Ectodermal cell (in vitro differentiated cells): Measurements from ENCODE around the gene C11orf68.

Source experiments
- H3K27ac ChIP-seq: 2 replicates; pipeline ENCODE4 v1.7.0; 2013; ENCODE audit warnings: mild to moderate bottlenecking, low read depth, low read length; ENCODE audit not compliant: insufficient read depth, poor library complexity, severe bottlenecking
- H3K27me3 ChIP-seq: 2 replicates; pipeline ENCODE4 v1.7.0; 2013; ENCODE audit warnings: mild to moderate bottlenecking, low read length; ENCODE audit not compliant: insufficient read depth, control insufficient read depth, poor library complexity, severe bottlenecking
- H3K36me3 ChIP-seq: one replicate; pipeline ENCODE4 v1.7.0; 2013; ENCODE audit warnings: low read length; ENCODE audit not compliant: control insufficient read depth, insufficient read depth
- H3K4me1 ChIP-seq: one replicate; pipeline ENCODE4 v1.7.0; 2013; ENCODE audit warnings: low read length; ENCODE audit not compliant: control insufficient read depth, insufficient read depth
- H3K4me3 ChIP-seq: 2 replicates; pipeline ENCODE4 v1.7.0; 2013; ENCODE audit warnings: low read depth, low read length, control low read depth; ENCODE audit not compliant: insufficient read depth
- H3K9me3 ChIP-seq: 2 replicates; pipeline ENCODE4 v1.7.0; 2013; ENCODE audit warnings: mild to moderate bottlenecking, low read length, moderate library complexity; ENCODE audit not compliant: control insufficient read depth
- WGBS, 2 experiments: methylation state at CpG; one replicate each; pipeline ENCODE4 v1.1.7; 2013; ENCODE audit warnings: missing lambda C conversion rate in 2 of 2; 5-methylcytosine and 5-hydroxymethylcytosine counted together

Gene C11orf68

GRCh38 chr11:65925397-65925796 lies 6.5 kb upstream of the C11orf68 start:
- Histone ChIP-seq H3K27me3 (no peaks in the 10 kb centered on the region), H3K9me3 (no peaks in the 10 kb centered on the region), H3K4me1 (no peaks in the 10 kb centered on the region), H3K4me3 (no peak overlapping the region), H3K27ac (no peak overlapping the region), H3K36me3 (peaks cover 5% of the 10 kb centered on the region)
- 90 to 92% methylated on average over 2 of the region's 2 CpGs for WGBS, 2 experiments

GRCh38 chr11:65922565-65922964 lies 3.7 kb upstream of the C11orf68 start:
- peaks cover 5% of the 10 kb centered on the region for H3K36me3 ChIP-seq
- H3K4me1 ChIP-seq: no peaks in the 10 kb centered on the region
- no peaks in the 10 kb centered on the region for H3K9me3 ChIP-seq
- no peaks in the 10 kb centered on the region for H3K27me3 ChIP-seq
- WGBS, 2 experiments: 96% methylated on average over 3 of the region's 3 CpGs
- no peak overlapping the region for H3K4me3 ChIP-seq
- H3K27ac ChIP-seq: no peak overlapping the region

DNA sequence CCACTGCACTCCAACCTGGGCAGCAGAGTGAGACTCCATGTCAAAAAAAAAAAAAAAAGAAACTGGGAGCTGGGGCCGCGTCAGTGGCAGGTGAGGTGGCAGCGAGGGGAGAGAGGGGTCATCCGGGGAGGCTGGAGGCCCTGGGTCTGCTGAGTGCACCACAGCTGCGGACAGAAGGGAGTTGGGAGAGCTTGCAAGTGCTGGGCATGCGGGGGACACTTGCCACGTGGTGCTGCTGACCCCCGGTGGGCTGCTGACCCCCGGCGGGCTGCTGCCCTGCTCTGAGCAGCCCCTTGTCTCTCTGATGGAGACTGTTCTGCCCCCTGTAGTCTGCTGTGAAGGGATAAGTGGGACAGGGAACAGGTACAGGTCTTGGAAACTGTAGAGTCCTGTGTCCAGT lies 3.0 kb upstream of the C11orf68 start:
- Histone ChIP-seq H3K27ac (no peak overlapping the region), H3K9me3 (no peaks in the 10 kb centered on the region), H3K4me3 (no peak overlapping the region), H3K36me3 (peaks cover 5% of the 10 kb centered on the region), H3K4me1 (no peaks in the 10 kb centered on the region), H3K27me3 (no peaks in the 10 kb centered on the region)
- WGBS, 2 experiments: 90 to 95% methylated on average over 10 of the region's 10 CpGs

DNA sequence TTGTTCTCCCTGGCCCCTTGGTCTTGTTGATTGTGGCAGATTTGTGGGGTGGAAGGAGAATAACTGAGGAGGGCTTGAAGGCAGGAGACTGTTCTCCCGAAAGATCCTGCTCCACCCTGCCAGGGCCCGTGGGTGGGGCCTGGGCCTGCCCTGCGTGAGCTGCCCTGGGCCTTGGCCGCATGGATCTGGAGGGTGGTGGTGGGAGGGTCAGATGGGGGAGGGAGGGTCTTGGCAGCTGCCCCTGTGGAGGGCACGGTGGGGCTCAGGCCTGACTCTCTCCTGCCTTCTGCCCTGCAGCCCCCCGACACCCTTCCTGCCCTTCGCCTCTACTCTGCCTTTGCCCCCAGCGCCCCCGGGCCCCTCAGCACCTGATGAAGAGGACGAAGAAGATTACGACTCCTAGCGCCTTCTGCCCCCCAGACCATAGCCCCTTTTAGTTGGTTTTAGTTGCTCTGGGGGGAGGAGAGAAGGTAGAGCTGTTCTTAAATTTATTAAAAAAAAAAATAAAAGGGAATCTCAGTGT lies 2.2 kb upstream of the C11orf68 start:
- Histone ChIP-seq H3K27ac (no peak overlapping the region), H3K9me3 (no peaks in the 10 kb centered on the region), H3K4me3 (no peak overlapping the region), H3K4me1 (no peaks in the 10 kb centered on the region), H3K27me3 (no peaks in the 10 kb centered on the region), H3K36me3 (peaks cover 5% of the 10 kb centered on the region)
- 93 to 94% methylated on average over 12 of the region's 12 CpGs for WGBS, 2 experiments

DNA sequence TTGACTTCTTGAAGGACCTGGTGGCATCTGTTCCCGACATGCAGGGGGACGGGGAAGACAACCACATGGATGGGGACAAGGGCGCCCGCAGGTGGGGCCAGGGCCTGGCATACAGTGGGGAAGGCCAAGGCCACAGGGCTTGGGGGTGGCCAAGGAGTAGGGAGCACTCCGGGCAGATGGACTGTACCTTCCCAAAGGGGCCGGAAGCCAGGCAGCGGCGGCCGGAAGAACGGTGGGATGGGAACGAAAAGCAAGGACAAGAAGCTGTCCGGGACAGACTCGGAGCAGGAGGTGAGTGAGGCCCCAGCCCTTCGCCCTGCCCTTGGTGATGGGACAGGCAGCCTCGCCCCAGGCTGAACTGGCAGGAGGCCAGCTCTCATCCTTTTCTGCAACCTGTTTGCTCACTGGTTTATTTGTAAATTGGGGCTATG lies 1.5 kb upstream of the C11orf68 start:
- H3K36me3 ChIP-seq: peaks cover 5% of the 10 kb centered on the region
- no peaks in the 10 kb centered on the region for H3K4me1 ChIP-seq
- no peaks in the 10 kb centered on the region for H3K9me3 ChIP-seq
- 87 to 88% methylated on average over 15 of the region's 15 CpGs for WGBS, 2 experiments
- peak overlapping the region; percentile 77 for H3K4me3 ChIP-seq
- H3K27me3 ChIP-seq: no peaks in the 10 kb centered on the region
- H3K27ac ChIP-seq: no peak overlapping the region

DNA sequence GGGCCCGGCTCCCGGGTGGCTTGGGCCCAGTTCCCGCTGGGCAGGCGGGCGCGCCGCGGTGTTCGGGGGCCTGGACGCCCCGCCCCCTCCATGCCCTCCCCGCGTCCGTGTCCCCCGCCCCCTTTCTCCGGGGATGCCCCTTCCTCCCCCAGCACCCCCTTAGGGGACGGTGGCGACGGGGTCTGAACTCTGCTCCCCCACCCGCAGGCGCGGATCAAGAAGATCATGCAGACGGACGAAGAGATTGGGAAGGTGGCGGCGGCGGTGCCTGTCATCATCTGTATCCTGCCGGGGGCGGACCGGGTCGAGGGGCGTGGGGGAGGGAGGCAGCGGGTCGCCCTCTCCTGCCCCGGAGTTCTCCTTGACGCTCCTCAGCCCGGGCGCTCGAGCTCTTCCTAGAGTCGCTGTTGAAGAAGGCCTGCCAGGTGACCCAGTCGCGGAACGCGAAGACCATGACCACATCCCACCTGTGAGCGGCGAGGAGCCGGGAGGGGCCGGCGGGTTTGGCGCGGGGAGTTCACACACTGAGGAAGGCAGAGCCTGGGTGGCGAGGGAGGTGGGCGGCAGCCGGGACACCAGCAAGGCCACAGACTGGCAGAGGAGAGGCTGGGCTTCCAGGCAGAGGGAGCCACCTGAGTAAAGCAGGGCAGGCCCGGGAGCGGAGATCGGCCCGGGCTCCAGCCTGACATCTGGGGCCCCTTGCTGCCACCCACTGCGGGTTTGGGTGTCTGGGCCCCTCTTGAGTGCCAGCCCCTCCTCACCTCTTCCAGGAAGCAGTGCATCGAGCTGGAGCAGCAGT lies 910 bp upstream of the C11orf68 start:
- H3K4me1 ChIP-seq: no peaks in the 10 kb centered on the region
- 3 to 4% methylated on average over 56 to 57 of the region's 60 CpGs for WGBS, 2 experiments
- no peak overlapping the region for H3K27ac ChIP-seq
- H3K4me3 ChIP-seq: peak overlapping the region; percentile 77
- peaks cover 5% of the 10 kb centered on the region for H3K36me3 ChIP-seq
- H3K9me3 ChIP-seq: no peaks in the 10 kb centered on the region
- H3K27me3 ChIP-seq: no peaks in the 10 kb centered on the region

- peaks cover 5% of the 10 kb centered on the region for H3K36me3 ChIP-seq
- H3K27me3 ChIP-seq: no peaks in the 10 kb centered on the region
- no peaks in the 10 kb centered on the region for H3K9me3 ChIP-seq
- H3K27ac ChIP-seq: no peak within 1 kb of the TSS
- H3K4me3 ChIP-seq: peak within 1 kb of the TSS; percentile 92
- WGBS, 2 experiments: 0% methylated on average over 59 of the region's 59 CpGs
- no peaks in the 10 kb centered on the region for H3K4me1 ChIP-seq
Observed at GRCh38 chr11:65919141-65919572, 295 bp upstream of the C11orf68 start, which contains the start of gene DRAP1. Gene DRAP1, plus strand, starts transcription at chr11:65919426. Its CDS starts 76 bp downstream, at chr11:65919502.

GRCh38 chr11:65917434-65918210 lies 1.2 kb downstream of the C11orf68 start:
- no peaks in the 10 kb centered on the region for H3K27me3 ChIP-seq

DNA sequence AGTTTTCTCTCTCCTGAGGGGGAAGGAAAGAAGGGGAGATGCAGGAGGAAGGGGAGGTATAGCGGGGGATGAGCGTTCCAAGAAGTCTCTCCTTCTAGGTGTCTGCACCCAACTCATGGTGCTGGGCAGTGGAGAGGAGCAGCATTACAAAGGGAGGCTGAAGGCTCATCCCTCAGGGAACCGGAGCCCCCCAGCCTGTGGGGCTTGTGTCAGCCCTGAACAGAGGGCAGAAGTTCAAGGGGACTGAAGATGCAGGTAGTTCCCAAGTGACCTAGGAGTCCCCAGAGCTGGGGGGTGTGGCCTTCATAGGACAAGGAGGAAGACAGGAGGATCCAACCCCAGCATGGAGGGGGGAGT lies 1.8 kb downstream of the C11orf68 start:
- H3K9me3 ChIP-seq: no peaks in the 10 kb centered on the region
- no peaks in the 10 kb centered on the region for H3K27me3 ChIP-seq
- H3K36me3 ChIP-seq: no peaks in the 10 kb centered on the region
- no peaks in the 10 kb centered on the region for H3K4me1 ChIP-seq
- no peak overlapping the region for H3K27ac ChIP-seq
- no peak overlapping the region for H3K4me3 ChIP-seq
- WGBS, 2 experiments: 93 to 99% methylated on average over 3 of the region's 3 CpGs

More at GRCh38 chr11:65917434-65918210, 1.2 kb downstream of the C11orf68 start:
- 92 to 94% methylated on average over 35 of the region's 35 CpGs for WGBS, 2 experiments
- Histone ChIP-seq H3K4me1 (no peaks in the 10 kb centered on the region), H3K4me3 (peak overlapping the region; percentile 92), H3K9me3 (no peaks in the 10 kb centered on the region), H3K36me3 (peaks cover 3% of the 10 kb centered on the region), H3K27ac (no peak overlapping the region)

- Histone ChIP-seq H3K27me3 (no peaks in the 10 kb centered on the region), H3K9me3 (no peaks in the 10 kb centered on the region), H3K36me3 (no peaks in the 10 kb centered on the region), H3K4me3 (no peak overlapping the region), H3K4me1 (no peaks in the 10 kb centered on the region), H3K27ac (no peak overlapping the region)
- 83 to 89% methylated on average over 7 of the region's 7 CpGs for WGBS, 2 experiments
Observed at GRCh38 chr11:65916391-65916790, 2.5 kb downstream of the C11orf68 start.
